ENCODE data around the gene CHSY1.
"Not testable (repeated sequence)": the region's sequence is repeated elsewhere in the genome, so short reads cannot be mapped to it uniquely, and the experiment has no call there.

CHSY1 gene

GRCh38 chr15:101129851-101130380, 121.9 kb downstream of the CHSY1 start:
- DNase-seq (ENCODE audit: low read depth): no peak
- TF ChIP-seq CTCF (conservative IDR thresholded peaks at IDR 0.05; ENCODE audit: low read length): no peak
- H3K4me3 ChIP-seq (ENCODE audit: low read length): no peak overlapping the region

- TF ChIP-seq CTCF (conservative IDR thresholded peaks at IDR 0.05; ENCODE audit: low read length): no peak
- H3K4me3 ChIP-seq (ENCODE audit: low read length): no peak overlapping the region
- DNase-seq (ENCODE audit: low read depth): peak; percentile 98
Measured at GRCh38 chr15:101128221-101129015, 123.4 kb downstream of the CHSY1 start.

GRCh38 chr15:101127506-101128076, 124.3 kb downstream of the CHSY1 start:
- peak; percentile 96 for DNase-seq (ENCODE audit: low read depth)
- no peak overlapping the region for H3K4me3 ChIP-seq (ENCODE audit: low read length)

GRCh38 chr15:101126618-101127505, 125.0 kb downstream of the CHSY1 start:
- no peak for TF ChIP-seq CTCF (conservative IDR thresholded peaks at IDR 0.05; ENCODE audit: low read length)
- no peak overlapping the region for H3K4me3 ChIP-seq (ENCODE audit: low read length)
- peak; percentile 85 for DNase-seq (ENCODE audit: low read depth)

More at GRCh38 chr15:101127506-101128076, 124.3 kb downstream of the CHSY1 start:
- TF ChIP-seq CTCF (conservative IDR thresholded peaks at IDR 0.05; ENCODE audit: low read length): no peak

GRCh38 chr15:101125881-101126428, 125.9 kb downstream of the CHSY1 start:
- not testable (repeated sequence) for DNase-seq (ENCODE audit: low read depth); H3K4me3 ChIP-seq (ENCODE audit: low read length)
